ENCODE measurements around the gene ZP4. TPM values are rescaled to one million over a fixed set of nuclear protein-coding genes. Genes with fewer than 3 reads are reported as not detected.

ZP4 gene
- not detected for polyA plus RNA-seq

GRCh38 chr1:237890822-237891221, at the start of gene ZP4:
ZP4 (minus strand) TSS chr1:237890922; CDS start chr1:237890635, 287 bp downstream.
- 81 to 87% (median 84%) methylated on average over 2 of the region's 2 CpGs for WGBS, 3 donors

GRCh38 chr1:237938553-237938952, 47.8 kb upstream of the ZP4 start:
- 68 to 78% (median 77%) methylated on average over 8 of the region's 8 CpGs for WGBS, 3 donors
- H3K27ac ChIP-seq (ENCODE audit: low read depth, low read length) = no peak overlapping the region

More at GRCh38 chr1:237890822-237891221, at the start of gene ZP4:
- H3K27ac ChIP-seq (ENCODE audit: low read depth, low read length) = no peak within 1 kb of the TSS

GRCh38 chr1:237938068-237938467, 47.3 kb upstream of the ZP4 start:
- H3K27ac ChIP-seq (ENCODE audit: low read depth, low read length) = no peak overlapping the region
- WGBS, 3 donors = 84 to 90% (median 87%) methylated on average over 5 of the region's 5 CpGs

GRCh38 chr1:237932816-237933215, 42.1 kb upstream of the ZP4 start:
- WGBS, 3 donors = 90 to 95% (median 93%) methylated on average over 3 of the region's 3 CpGs
- no peak overlapping the region for H3K27ac ChIP-seq (ENCODE audit: low read depth, low read length)

- no peak overlapping the region for H3K27ac ChIP-seq (ENCODE audit: low read depth, low read length)
- 21 to 61% (median 43%) methylated on average over 4 of the region's 4 CpGs for WGBS, 3 donors
Measured at GRCh38 chr1:237931581-237931980, 40.9 kb upstream of the ZP4 start.

- no peak overlapping the region for H3K27ac ChIP-seq (ENCODE audit: low read depth, low read length)
- 91 to 94% (median 91%) methylated on average over 15 of the region's 15 CpGs for WGBS, 3 donors
Measured at GRCh38 chr1:237927198-237927597, 36.5 kb upstream of the ZP4 start.

GRCh38 chr1:237921306-237921705, 30.6 kb upstream of the ZP4 start:
- H3K27ac ChIP-seq (ENCODE audit: low read depth, low read length) = no peak overlapping the region

- 77 to 98% (median 94%) methylated on average over 2 of the region's 2 CpGs for WGBS, 3 donors
- no peak overlapping the region for H3K27ac ChIP-seq (ENCODE audit: low read depth, low read length)
Measured at GRCh38 chr1:237913345-237913744, 22.6 kb upstream of the ZP4 start.

GRCh38 chr1:237911911-237912310, 21.2 kb upstream of the ZP4 start:
- H3K27ac ChIP-seq (ENCODE audit: low read depth, low read length) = no peak overlapping the region

- no peak overlapping the region for H3K27ac ChIP-seq (ENCODE audit: low read depth, low read length)
- 85 to 91% (median 86%) methylated on average over 2 of the region's 2 CpGs for WGBS, 3 donors
Measured at GRCh38 chr1:237910834-237911233, 20.1 kb upstream of the ZP4 start.

GRCh38 chr1:237903961-237904360, 13.2 kb upstream of the ZP4 start:
- no peak overlapping the region for H3K27ac ChIP-seq (ENCODE audit: low read depth, low read length)

GRCh38 chr1:237902960-237903743, 12.4 kb upstream of the ZP4 start:
- WGBS, 3 donors = 70 to 76% (median 74%) methylated on average over 4 of the region's 4 CpGs
- H3K27ac ChIP-seq (ENCODE audit: low read depth, low read length) = no peak overlapping the region

More at GRCh38 chr1:237903961-237904360, 13.2 kb upstream of the ZP4 start:
- 88 to 97% (median 92%) methylated on average over 2 of the region's 2 CpGs for WGBS, 3 donors

- 40 to 57% (median 53%) methylated on average over 5 of the region's 5 CpGs for WGBS, 3 donors
- no peak overlapping the region for H3K27ac ChIP-seq (ENCODE audit: low read depth, low read length)
Measured at GRCh38 chr1:237901299-237901934, 10.7 kb upstream of the ZP4 start.

GRCh38 chr1:237895630-237896029, 4.9 kb upstream of the ZP4 start:
- H3K27ac ChIP-seq (ENCODE audit: low read depth, low read length) = no peak overlapping the region

- no peak overlapping the region for H3K27ac ChIP-seq (ENCODE audit: low read depth, low read length)
- WGBS, 3 donors = 87 to 93% (median 92%) methylated on average over 3 of the region's 3 CpGs
Measured at GRCh38 chr1:237894131-237894530, 3.4 kb upstream of the ZP4 start.

- WGBS, 3 donors = 63 to 81% (median 79%) methylated on average over 3 of the region's 3 CpGs
- H3K27ac ChIP-seq (ENCODE audit: low read depth, low read length) = no peak overlapping the region
Measured at GRCh38 chr1:237891979-237892378, 1.3 kb upstream of the ZP4 start.

- WGBS, 3 donors = 62 to 72% (median 70%) methylated on average over 2 of the region's 2 CpGs
Measured at GRCh38 chr1:237891266-237891665, 544 bp upstream of the ZP4 start.

GRCh38 chr1:237890416-237890815, 306 bp downstream of the ZP4 start:
- WGBS, 3 donors = 77 to 80% (median 79%) methylated on average over 7 of the region's 7 CpGs

More at GRCh38 chr1:237891266-237891665, 544 bp upstream of the ZP4 start:
- no peak overlapping the region for H3K27ac ChIP-seq (ENCODE audit: low read depth, low read length)

GRCh38 chr1:237888143-237888542, 2.6 kb downstream of the ZP4 start:
- 77 to 86% (median 83%) methylated on average over 4 of the region's 4 CpGs for WGBS, 3 donors
- no peak overlapping the region for H3K27ac ChIP-seq (ENCODE audit: low read depth, low read length)

More at GRCh38 chr1:237890416-237890815, 306 bp downstream of the ZP4 start:
- H3K27ac ChIP-seq (ENCODE audit: low read depth, low read length) = no peak overlapping the region

GRCh38 chr1:237887542-237887941, 3.2 kb downstream of the ZP4 start:
- 81 to 93% (median 88%) methylated on average over 4 of the region's 4 CpGs for WGBS, 3 donors
- no peak overlapping the region for H3K27ac ChIP-seq (ENCODE audit: low read depth, low read length)

All from adipose tissue (tissue), 3 donors.